WTC11 (cell line): ENCODE results near the gene CABCOCO1. TPM values are rescaled to one million over a fixed set of nuclear protein-coding genes. Genes with fewer than 3 reads are reported as not detected.

ENCODE experiments used
- ATAC-seq: fragments of 200-7000 bp; cut with Tn5 transposase; 2 replicates; pipeline ENCODE4 v1.10.0; 2021; ENCODE audit warnings: mild to moderate bottlenecking, moderate library complexity
- CTCF ChIA-PET: fragments of 300-600 bp; sonication (Branson Sonifier 250); formaldehyde crosslinking; loops from one replicate; lab custom pipeline; 2021; ENCODE audit warnings: antibody characterized with exemption; lab: Charles Lee
- POLR2A ChIA-PET: fragments of 350-600 bp; sonication (Branson Sonifier 250); formaldehyde crosslinking; loops from one replicate; lab custom pipeline; 2021; ENCODE audit warnings: antibody characterized with exemption; lab: Charles Lee
- DNase-seq: peaks from one replicate; pipeline ENCODE4 v3.0.0; 2021; ENCODE audit warnings: low spot score
- H3K27ac Mint-ChIP-seq: 2 replicates; pipeline ENCODE4 v1.8.0; 2021; ENCODE audit warnings: mixed read lengths
- H3K27me3 Mint-ChIP-seq: 2 replicates; pipeline ENCODE4 v1.8.0; 2021; ENCODE audit warnings: low read depth, mild to moderate bottlenecking, moderate library complexity, mixed read lengths
- H3K36me3 Mint-ChIP-seq: 2 replicates; pipeline ENCODE4 v1.8.0; 2021; ENCODE audit warnings: mixed read lengths
- H3K4me1 Mint-ChIP-seq: 2 replicates; pipeline ENCODE4 v1.8.0; 2022; ENCODE audit warnings: mixed read lengths
- H3K4me3 Mint-ChIP-seq: 2 replicates; pipeline ENCODE4 v1.8.0; 2021; ENCODE audit warnings: mild to moderate bottlenecking, moderate library complexity, mixed read lengths
- H3K9me3 Mint-ChIP-seq: 2 replicates; pipeline ENCODE4 v1.8.0; 2021; ENCODE audit warnings: mixed read lengths
- AFF4 ChIP-seq: sonication (generic); formaldehyde crosslinking; IDR thresholded peaks from 2 replicates; pipeline ENCODE4 v1.8.1; 2023; ENCODE audit warnings: mild to moderate bottlenecking, missing genetic modification reagents, borderline replicate concordance
- ARID4B ChIP-seq: sonication (generic); formaldehyde crosslinking; IDR thresholded peaks from 2 replicates; pipeline ENCODE4 v1.8.0; 2023; ENCODE audit warnings: missing genetic modification reagents, mild to moderate bottlenecking, borderline replicate concordance
- CBFB ChIP-seq: sonication (generic); formaldehyde crosslinking; IDR thresholded peaks from 2 replicates; pipeline ENCODE4 v1.8.1; 2022; ENCODE audit warnings: mild to moderate bottlenecking, low read depth, missing genetic modification reagents
- CDX4 ChIP-seq: fragments of 250-450 bp; sonication (Bioruptor Pico); IDR thresholded peaks from 2 replicates; pipeline ENCODE4 v1.9.0; 2021; ENCODE audit warnings: moderate library complexity, mild to moderate bottlenecking, inconsistent platforms, borderline replicate concordance
- FOXJ3 ChIP-seq: sonication (generic); formaldehyde crosslinking; IDR thresholded peaks from 2 replicates; pipeline ENCODE4 v1.9.0; 2021; ENCODE audit warnings: missing genetic modification reagents, mild to moderate bottlenecking, borderline replicate concordance
- FOXP4 ChIP-seq: sonication (generic); formaldehyde crosslinking; IDR thresholded peaks from 2 replicates; pipeline ENCODE4 v1.8.0; 2022; ENCODE audit warnings: mild to moderate bottlenecking, missing genetic modification reagents
- GTF2I ChIP-seq: fragments of 250-450 bp; sonication (Bioruptor Pico); conservative IDR thresholded peaks from 2 replicates; pipeline ENCODE4 v1.4.0; 2021; ENCODE audit warnings: mild to moderate bottlenecking
- HMGA2 ChIP-seq: fragments of 250-450 bp; sonication (Bioruptor Pico); IDR thresholded peaks from 2 replicates; pipeline ENCODE4 v1.4.0; 2021; ENCODE audit warnings: mild to moderate bottlenecking, moderate library complexity
- HMGXB4 ChIP-seq: sonication (generic); formaldehyde crosslinking; IDR thresholded peaks from 2 replicates; pipeline ENCODE4 v1.8.1; 2023; ENCODE audit warnings: mild to moderate bottlenecking, moderate library complexity, missing genetic modification reagents
- IRF1 ChIP-seq: sonication (generic); formaldehyde crosslinking; IDR thresholded peaks from 2 replicates; pipeline ENCODE4 v1.8.0; 2023; ENCODE audit warnings: missing genetic modification reagents
- JUN ChIP-seq: sonication (generic); formaldehyde crosslinking; IDR thresholded peaks from 2 replicates; pipeline ENCODE4 v1.8.0; 2023; ENCODE audit warnings: mild to moderate bottlenecking, missing genetic modification reagents
- MYBL2 ChIP-seq: sonication (generic); formaldehyde crosslinking; IDR thresholded peaks from 2 replicates; pipeline ENCODE4 v1.8.1; 2023; ENCODE audit warnings: mild to moderate bottlenecking, moderate library complexity, missing genetic modification reagents
- NFATC4 ChIP-seq: fragments of 250-450 bp; sonication (Bioruptor Pico); IDR thresholded peaks from 2 replicates; pipeline ENCODE4 v1.9.0; 2021; ENCODE audit warnings: mild to moderate bottlenecking
- NFYB ChIP-seq: sonication (generic); formaldehyde crosslinking; conservative IDR thresholded peaks from 2 replicates; pipeline ENCODE4 v1.8.0; 2022; ENCODE audit warnings: low read depth, missing genetic modification reagents
- TP53 ChIP-seq: sonication (generic); formaldehyde crosslinking; IDR thresholded peaks from 2 replicates; pipeline ENCODE4 v1.8.1; 2023; ENCODE audit warnings: mild to moderate bottlenecking, missing genetic modification reagents
- ZNF121 ChIP-seq: sonication (generic); formaldehyde crosslinking; IDR thresholded peaks from 2 replicates; pipeline ENCODE4 v1.8.0; 2023; ENCODE audit warnings: missing genetic modification reagents
- ZNF138 ChIP-seq: sonication (generic); formaldehyde crosslinking; conservative IDR thresholded peaks from 2 replicates; pipeline ENCODE4 v1.8.1; 2022; ENCODE audit warnings: mild to moderate bottlenecking, moderate library complexity, missing genetic modification reagents
- ZNF263 ChIP-seq: sonication (generic); formaldehyde crosslinking; IDR thresholded peaks from 2 replicates; pipeline ENCODE4 v1.8.1; 2022; ENCODE audit warnings: low read depth, mild to moderate bottlenecking, moderate library complexity, missing genetic modification reagents
- ZNF317 ChIP-seq: sonication (generic); formaldehyde crosslinking; IDR thresholded peaks from 2 replicates; pipeline ENCODE4 v1.8.1; 2023; ENCODE audit warnings: low read depth, mild to moderate bottlenecking, moderate library complexity, missing genetic modification reagents, borderline replicate concordance
- ZNF396 ChIP-seq: fragments of 250-450 bp; sonication (Bioruptor Pico); IDR thresholded peaks from 2 replicates; pipeline ENCODE4 v1.8.0; 2021; ENCODE audit warnings: mild to moderate bottlenecking, moderate library complexity, borderline replicate concordance
- ZNF423 ChIP-seq: fragments of 250-450 bp; sonication (Bioruptor Pico); IDR thresholded peaks from 2 replicates; pipeline ENCODE4 v2.1.2; 2022; ENCODE audit warnings: mild to moderate bottlenecking, moderate library complexity
- total RNA-seq: library from RNA; stranded (reverse); gene quantifications from 3 replicates; pipeline ENCODE4 v1.2.3, GENCODE V29; 2021

CABCOCO1 gene
- total RNA-seq, 1 experiment from 2014 or later = not detected

- DNase-seq = no peak
- ChIA-PET POLR2A (no interaction called here), CTCF (interaction anchor here (1.7 kb wide), 1 partner anchor 11 kb away, joined by 11 read pairs; no protein-coding TSS in a partner anchor)
- ATAC-seq = no peak
- Mint-ChIP-seq H3K36me3 (no peaks in the 10 kb centered on the region), H3K4me3 (no peak overlapping the region), H3K27me3 (no peaks in the 10 kb centered on the region; the same call in 1 of the 2 replicates), H3K4me1 (peaks cover 19% of the 10 kb centered on the region), H3K27ac (no peak overlapping the region), H3K9me3 (no peaks in the 10 kb centered on the region)
- no peak for TF ChIP-seq ZNF317
- TF ChIP-seq CDX4 (CRISPR knock-in tag) = no peak
- TF ChIP-seq ZNF138 = no peak
- no peak for TF ChIP-seq AFF4
- TF ChIP-seq HMGA2 (CRISPR knock-in tag) = no peak
- no peak for TF ChIP-seq FOXJ3 (CRISPR knock-in tag)
- TF ChIP-seq CBFB (CRISPR knock-in tag) = no peak
- no peak for TF ChIP-seq ZNF423 (CRISPR knock-in tag)
- no peak for TF ChIP-seq NFYB (CRISPR knock-in tag)
- no peak for TF ChIP-seq ZNF263
- TF ChIP-seq NFATC4 (CRISPR knock-in tag) = no peak
- no peak for TF ChIP-seq JUN (CRISPR knock-in tag)
- no peak for TF ChIP-seq IRF1 (CRISPR knock-in tag)
Measured at GRCh38 chr10:61761825-61762217, 99.1 kb downstream of the CABCOCO1 start.

- peaks cover 14% of the 10 kb centered on the region for H3K4me1 Mint-ChIP-seq
- ChIA-PET POLR2A (no interaction called here), CTCF (interaction anchor here (1.6 kb wide), 1 partner anchor 13 kb away, joined by 4 read pairs; no protein-coding TSS in a partner anchor)
- no peak overlapping the region for H3K27ac Mint-ChIP-seq
- DNase-seq = no peak
- no peak overlapping the region for H3K4me3 Mint-ChIP-seq
- no peaks in the 10 kb centered on the region; the same call in 1 of the 2 replicates for H3K27me3 Mint-ChIP-seq
- H3K36me3 Mint-ChIP-seq = no peaks in the 10 kb centered on the region
- no peaks in the 10 kb centered on the region for H3K9me3 Mint-ChIP-seq
- no peak for ATAC-seq
- TF ChIP-seq GTF2I (no peak), ZNF396 (CRISPR knock-in tag) (no peak), HMGXB4 (no peak), ZNF317 (no peak), MYBL2 (CRISPR knock-in tag) (no peak), TP53 (CRISPR knock-in tag) (no peak), ZNF121 (CRISPR knock-in tag) (no peak), ARID4B (CRISPR knock-in tag) (no peak), FOXP4 (CRISPR knock-in tag) (no peak)
Measured at GRCh38 chr10:61763778-61764177, 101.0 kb downstream of the CABCOCO1 start.
